OCI-LY3 (cell line): Measurements from ENCODE around the gene BRPF1.

Experiments used
- EZH2phosphoT487 ChIP-seq: fragments of 200-600 bp; shearing (Covaris generic); IDR thresholded peaks from 2 replicates; pipeline ENCODE4 v1.6.1; 2018; ENCODE audit warnings: antibody characterized with exemption, mixed run types, low read depth
- TF ChIP-seq, protein P1 (sequence below): fragments of 200-600, 300-600 bp; sonication (generic); IDR thresholded peaks from 2 replicates; pipeline ENCODE4 v1.5.1; 2014; ENCODE audit warnings: antibody characterized with exemption, low read length, low read depth

GRCh38 chr3:9739181-9739580, 7.6 kb downstream of the BRPF1 start:
- TF ChIP-seq, protein P1, sequence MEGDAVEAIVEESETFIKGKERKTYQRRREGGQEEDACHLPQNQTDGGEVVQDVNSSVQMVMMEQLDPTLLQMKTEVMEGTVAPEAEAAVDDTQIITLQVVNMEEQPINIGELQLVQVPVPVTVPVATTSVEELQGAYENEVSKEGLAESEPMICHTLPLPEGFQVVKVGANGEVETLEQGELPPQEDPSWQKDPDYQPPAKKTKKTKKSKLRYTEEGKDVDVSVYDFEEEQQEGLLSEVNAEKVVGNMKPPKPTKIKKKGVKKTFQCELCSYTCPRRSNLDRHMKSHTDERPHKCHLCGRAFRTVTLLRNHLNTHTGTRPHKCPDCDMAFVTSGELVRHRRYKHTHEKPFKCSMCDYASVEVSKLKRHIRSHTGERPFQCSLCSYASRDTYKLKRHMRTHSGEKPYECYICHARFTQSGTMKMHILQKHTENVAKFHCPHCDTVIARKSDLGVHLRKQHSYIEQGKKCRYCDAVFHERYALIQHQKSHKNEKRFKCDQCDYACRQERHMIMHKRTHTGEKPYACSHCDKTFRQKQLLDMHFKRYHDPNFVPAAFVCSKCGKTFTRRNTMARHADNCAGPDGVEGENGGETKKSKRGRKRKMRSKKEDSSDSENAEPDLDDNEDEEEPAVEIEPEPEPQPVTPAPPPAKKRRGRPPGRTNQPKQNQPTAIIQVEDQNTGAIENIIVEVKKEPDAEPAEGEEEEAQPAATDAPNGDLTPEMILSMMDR = no peak
- no peak for TF ChIP-seq EZH2phosphoT487
